GM12878 (cell line): Measurements from ENCODE around the gene PLXNA2. TPM values are rescaled to one million over a fixed set of nuclear protein-coding genes. Genes with fewer than 3 reads are reported as not detected.

Experiments
- ATAC-seq: fragments of 200-7000 bp; cut with Tn5 transposase; 3 replicates; pipeline ENCODE4 v1.9.1; 2020; ENCODE audit warnings: mild to moderate bottlenecking, moderate library complexity
- BruUV-seq: library from RNA; stranded (reverse); fragments of 400-500 nt; replicated peaks from 2 replicates; lab custom pipeline; 2021; lab: Mats Ljungman, UMichigan
- CTCF ChIA-PET: fragments of 300-600 bp; sonication (Branson Sonifier 250); formaldehyde crosslinking; extraction: SDS; loops from one replicate; lab custom pipeline; 2021; ENCODE audit warnings: inconsistent platforms; lab: Yijun Ruan, JAX
- POLR2A ChIA-PET: fragments of 350-600 bp; formaldehyde crosslinking; extraction: SDS; loops from one replicate; lab custom pipeline; 2021; ENCODE audit warnings: inconsistent platforms; lab: Charles Lee
- RAD21 ChIA-PET: fragments of 300-600 bp; sonication (Branson Sonifier 250); formaldehyde crosslinking; loops from one replicate; lab custom pipeline; 2023; ENCODE audit warnings: antibody characterized with exemption; ENCODE audit not compliant: unreplicated experiment; lab: Charles Lee
- SMC1A ChIA-PET: fragments of 300-600 bp; sonication (Branson Sonifier 250); formaldehyde crosslinking; loops from one replicate; lab custom pipeline; 2023; ENCODE audit not compliant: unreplicated experiment, uncharacterized antibody; lab: Charles Lee
- DNase-seq: peaks from one replicate; pipeline ENCODE4 v3.0.0-alpha.2; 2011; ENCODE audit warnings: low read depth, low spot score
- FAIRE-seq: peaks from 3 replicates; lab custom pipeline; 2011; peaks lifted over from hg19 to GRCh38; lab: Jason Lieb, UNC
- H2AFZ ChIP-seq: 2 replicates; pipeline ENCODE4 v1.6.0; 2011; ENCODE audit warnings: low read depth, low read length, control low read depth; ENCODE audit not compliant: control insufficient read depth
- H3K27ac ChIP-seq: 2 replicates; pipeline ENCODE4 v1.5.1; 2011; ENCODE audit warnings: control low read depth; ENCODE audit not compliant: control insufficient read depth, insufficient read depth
- H3K27me3 ChIP-seq, 2 experiments: replicated peaks in 1 of 2; 2 replicates each; pipeline versions ENCODE4 v1.6.0 to v1.6.1; 2011; ENCODE audit warnings: low read length in 1 of 2; ENCODE audit not compliant: control insufficient read depth in 2 of 2, insufficient read depth in 2 of 2
- H3K36me3 ChIP-seq, 2 experiments: 2 replicates each; pipeline ENCODE4 v1.5.1; 2011; ENCODE audit warnings: low read length in 1 of 2; ENCODE audit not compliant: control insufficient read depth in 2 of 2, insufficient read depth in 2 of 2
- H3K4me1 ChIP-seq: 2 replicates; pipeline ENCODE4 v1.6.1; 2011; ENCODE audit warnings: mild to moderate bottlenecking, low read length, moderate library complexity, mixed read lengths; ENCODE audit not compliant: control insufficient read depth, insufficient read depth
- H3K4me2 ChIP-seq: 2 replicates; pipeline ENCODE4 v1.6.0; 2011; ENCODE audit warnings: control low read depth; ENCODE audit not compliant: control insufficient read depth, insufficient read depth
- H3K4me3 ChIP-seq: fragments of 200-600 bp; sonication (generic); 2 replicates; pipeline ENCODE4 v1.5.1; 2016
- H3K79me2 ChIP-seq: 2 replicates; pipeline ENCODE4 v1.6.0; 2011; ENCODE audit warnings: low read length; ENCODE audit not compliant: control insufficient read depth, insufficient read depth
- H3K9ac ChIP-seq: 2 replicates; pipeline ENCODE4 v1.8.0; 2011; ENCODE audit warnings: low read length, control low read depth, mixed read lengths; ENCODE audit not compliant: control insufficient read depth, insufficient read depth
- H3K9me3 ChIP-seq: replicated peaks from 3 replicates; pipeline ENCODE4 v1.5.1; 2011; ENCODE audit warnings: mild to moderate bottlenecking, low read length; ENCODE audit not compliant: control insufficient read depth, insufficient read depth
- H4K20me1 ChIP-seq: 2 replicates; pipeline ENCODE4 v1.6.0; 2011; ENCODE audit not compliant: control insufficient read depth, insufficient read depth
- EP300 ChIP-seq, 2 experiments: fragments of 150-350 bp in 1 of 2; IDR thresholded peaks; 2 replicates each; pipeline ENCODE4 v1.6.1; 2011 to 2012; ENCODE audit warnings: low read depth in 2 of 2, low read length in 2 of 2, borderline replicate concordance in 1 of 2, improper control_type of control experiment in 1 of 2, inconsistent platforms in 1 of 2; ENCODE audit not compliant: control insufficient read depth in 1 of 2
- MYB ChIP-seq: fragments of 150-350 bp; IDR thresholded peaks from 2 replicates; pipeline ENCODE4 v1.6.1; 2014; ENCODE audit warnings: mild to moderate bottlenecking, low read depth, low read length, borderline replicate concordance
- NFXL1 ChIP-seq: fragments of 450-650 bp; IDR thresholded peaks from 2 replicates; pipeline ENCODE4 v1.6.1; 2017; ENCODE audit warnings: antibody characterized with exemption, mild to moderate bottlenecking, borderline replicate concordance
- RAD21 ChIP-seq: IDR thresholded peaks from 2 replicates; pipeline ENCODE4 v1.6.1; 2011; ENCODE audit warnings: mild to moderate bottlenecking, low read depth, low read length, moderate library complexity; ENCODE audit not compliant: insufficient read depth
- STAT1 ChIP-seq: fragments of 450-650 bp; conservative IDR thresholded peaks from 2 replicates; pipeline ENCODE4 v1.6.1; 2014; ENCODE audit warnings: antibody characterized with exemption, mild to moderate bottlenecking
- TARDBP ChIP-seq: IDR thresholded peaks from 2 replicates; pipeline ENCODE4 v1.6.1; 2016; ENCODE audit warnings: borderline replicate concordance
- ZNF217 ChIP-seq: fragments of 450-650 bp; IDR thresholded peaks from 2 replicates; pipeline ENCODE4 v1.6.1; 2017; ENCODE audit warnings: antibody characterized with exemption, mild to moderate bottlenecking
- WGBS: methylation state at CpG from one replicate; pipeline ENCODE4 v1.1.6; 2016; ENCODE audit warnings: low lambda C conversion rate; ENCODE audit not compliant: insufficient replicate concordance, insufficient coverage; ENCODE audit errors: missing lambda C conversion rate; 5-methylcytosine and 5-hydroxymethylcytosine counted together
- in situ Hi-C: fragments of 300-500 bp; cut with MboI; formaldehyde crosslinking; loops from 9 replicates; pipeline ENCODE4 v1.14.3; 2018; ENCODE audit warnings: mixed read lengths
- intact Hi-C: fragments of 100-400 bp; cut with micrococcal nuclease; formaldehyde crosslinking; loops from one replicate; pipeline ENCODE4 v1.14.2; 2022; ENCODE audit not compliant: unreplicated experiment
- polyA plus RNA-seq, 11 experiments: library from polyadenylated mRNA; depleted of rRNA in 4 of 11; unstranded in 6 of 11; stranded (reverse) in 5 of 11; fragments of >200 nt; fragmentation: Nextera tagmentation in 4 of 11; fragmentation: Illumina TruSeq in 1 of 11; extraction: Ambion mirVana in 4 of 11; extraction: Trizol in 1 of 11; gene quantifications; 1 replicate in 1 of 11; 2 replicates in 10 of 11; pipeline versions ENCODE4 v1.2.1 to v1.2.3, GENCODE V29; 2011 to 2016; ENCODE audit warnings: inconsistent platforms in 2 of 11, missing spikeins in 2 of 11, low read depth in 1 of 11
- total RNA-seq, 4 experiments: library from RNA; depleted of rRNA in 3 of 4; stranded (reverse); fragments of >200 nt in 3 of 4; fragmentation: Illumina TruSeq in 1 of 4; extraction: Trizol in 1 of 4; gene quantifications; 2 replicates each; pipeline versions ENCODE4 v1.2.1 to v1.2.3, GENCODE V29; 2013 to 2021
- TF ChIP-seq, protein P1 (sequence below): fragments of 450-650 bp; IDR thresholded peaks from 2 replicates; pipeline ENCODE4 v1.6.1; 2018; ENCODE audit warnings: borderline replicate concordance, mild to moderate bottlenecking; ENCODE audit not compliant: partially characterized antibody
- TF ChIP-seq, protein P2 (sequence below): fragments of 450-650 bp; formaldehyde crosslinking; IDR thresholded peaks from 2 replicates; pipeline ENCODE4 v1.5.0; 2022; ENCODE audit warnings: mild to moderate bottlenecking, missing genetic modification characterization
- TF ChIP-seq, protein P3 (sequence below): fragments of 150-350 bp; IDR thresholded peaks from 2 replicates; pipeline ENCODE4 v1.6.1; 2014; ENCODE audit warnings: mild to moderate bottlenecking, low read depth, low read length
- TF ChIP-seq, protein P4 (sequence below): fragments of 450-650 bp; IDR thresholded peaks from 2 replicates; pipeline ENCODE4 v1.6.1; 2016; ENCODE audit warnings: mild to moderate bottlenecking, moderate library complexity, borderline replicate concordance

The PLXNA2 gene
- total and polyA plus RNA-seq, 10 of the 15 experiments (the other 5 are each of a cell fraction or from before 2014, with no cell fraction given): under 0.01 to 0.08 (median 0.07) TPM; not detected in 4

DNA sequence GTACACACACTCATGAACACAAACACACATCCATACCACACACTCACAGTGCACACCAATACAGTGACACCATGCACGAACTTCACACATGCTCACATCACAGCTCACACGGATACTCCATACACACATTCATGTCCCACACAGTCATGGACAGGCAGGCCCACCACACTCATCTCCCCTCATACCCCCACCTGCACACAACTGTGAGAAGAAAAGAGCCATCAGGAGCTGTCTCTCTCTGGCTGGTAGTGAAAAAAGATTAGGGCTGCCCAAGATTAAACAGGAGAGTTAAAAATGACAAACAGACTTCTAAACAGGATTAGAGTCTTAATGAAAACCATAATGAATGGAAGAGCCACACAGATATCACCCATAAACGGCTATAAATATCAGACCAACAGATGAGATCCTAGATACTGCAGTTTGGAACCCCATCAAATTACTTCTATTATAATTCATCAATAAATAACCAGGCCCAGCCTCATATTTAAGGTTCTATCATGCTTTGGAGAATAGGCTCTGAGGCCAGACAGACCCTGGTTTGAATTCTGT is 122.3 kb downstream of the PLXNA2 start:
- Histone ChIP-seq H3K4me3 (no peak overlapping the region), H3K27me3 (peaks cover 0 to 2% of the 10 kb centered on the region in 2 experiments; a peak in 2 of 4 replicates), H3K9ac (no peak overlapping the region), H4K20me1 (no peaks in the 10 kb centered on the region), H2AFZ (no peak overlapping the region), H3K4me2 (no peak overlapping the region), H3K4me1 (no peaks in the 10 kb centered on the region), H3K36me3 (no peaks in the 10 kb centered on the region), H3K27ac (no peak overlapping the region), H3K79me2 (no peaks in the 10 kb centered on the region), H3K9me3 (no peaks in the 10 kb centered on the region; the same call in 2 of the 3 replicates)
- SMC1A ChIA-PET: interaction anchor here (0.7 kb wide), 1 partner anchor 10 kb away, joined by 3 read pairs; no protein-coding TSS in a partner anchor
- in situ Hi-C loops: no loop called here
- 0% methylated on average over 3 of the region's 3 CpGs for WGBS
- RAD21 ChIA-PET: no interaction called here
- POLR2A ChIA-PET: no interaction called here
- FAIRE-seq: no peak
- no TSS peak for BruUV-seq
- no peak for DNase-seq
- intact Hi-C loops: no loop called here
- ATAC-seq: no peak
- CTCF ChIA-PET: no interaction called here
- TF ChIP-seq TARDBP (no peak), RAD21 (no peak), NFXL1 (no peak), MYB (no peak), STAT1 (no peak), ZNF217 (no peak), EP300 (IDR thresholded peaks at IDR 0.05; ENCODE audit: borderline replicate concordance in 1 of 2, control insufficient read depth in 1 of 2, low read depth in 2 of 2, low read length in 2 of 2) (no peak)
- TF ChIP-seq, protein P1, sequence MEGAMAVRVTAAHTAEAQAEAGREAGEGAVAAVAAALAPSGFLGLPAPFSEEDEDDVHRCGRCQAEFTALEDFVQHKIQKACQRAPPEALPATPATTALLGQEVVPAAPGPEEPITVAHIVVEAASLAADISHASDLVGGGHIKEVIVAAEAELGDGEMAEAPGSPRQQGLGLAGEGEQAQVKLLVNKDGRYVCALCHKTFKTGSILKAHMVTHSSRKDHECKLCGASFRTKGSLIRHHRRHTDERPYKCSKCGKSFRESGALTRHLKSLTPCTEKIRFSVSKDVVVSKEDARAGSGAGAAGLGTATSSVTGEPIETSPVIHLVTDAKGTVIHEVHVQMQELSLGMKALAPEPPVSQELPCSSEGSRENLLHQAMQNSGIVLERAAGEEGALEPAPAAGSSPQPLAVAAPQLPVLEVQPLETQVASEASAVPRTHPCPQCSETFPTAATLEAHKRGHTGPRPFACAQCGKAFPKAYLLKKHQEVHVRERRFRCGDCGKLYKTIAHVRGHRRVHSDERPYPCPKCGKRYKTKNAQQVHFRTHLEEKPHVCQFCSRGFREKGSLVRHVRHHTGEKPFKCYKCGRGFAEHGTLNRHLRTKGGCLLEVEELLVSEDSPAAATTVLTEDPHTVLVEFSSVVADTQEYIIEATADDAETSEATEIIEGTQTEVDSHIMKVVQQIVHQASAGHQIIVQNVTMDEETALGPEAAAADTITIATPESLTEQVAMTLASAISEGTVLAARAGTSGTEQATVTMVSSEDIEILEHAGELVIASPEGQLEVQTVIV: no peak
- TF ChIP-seq, protein P2, sequence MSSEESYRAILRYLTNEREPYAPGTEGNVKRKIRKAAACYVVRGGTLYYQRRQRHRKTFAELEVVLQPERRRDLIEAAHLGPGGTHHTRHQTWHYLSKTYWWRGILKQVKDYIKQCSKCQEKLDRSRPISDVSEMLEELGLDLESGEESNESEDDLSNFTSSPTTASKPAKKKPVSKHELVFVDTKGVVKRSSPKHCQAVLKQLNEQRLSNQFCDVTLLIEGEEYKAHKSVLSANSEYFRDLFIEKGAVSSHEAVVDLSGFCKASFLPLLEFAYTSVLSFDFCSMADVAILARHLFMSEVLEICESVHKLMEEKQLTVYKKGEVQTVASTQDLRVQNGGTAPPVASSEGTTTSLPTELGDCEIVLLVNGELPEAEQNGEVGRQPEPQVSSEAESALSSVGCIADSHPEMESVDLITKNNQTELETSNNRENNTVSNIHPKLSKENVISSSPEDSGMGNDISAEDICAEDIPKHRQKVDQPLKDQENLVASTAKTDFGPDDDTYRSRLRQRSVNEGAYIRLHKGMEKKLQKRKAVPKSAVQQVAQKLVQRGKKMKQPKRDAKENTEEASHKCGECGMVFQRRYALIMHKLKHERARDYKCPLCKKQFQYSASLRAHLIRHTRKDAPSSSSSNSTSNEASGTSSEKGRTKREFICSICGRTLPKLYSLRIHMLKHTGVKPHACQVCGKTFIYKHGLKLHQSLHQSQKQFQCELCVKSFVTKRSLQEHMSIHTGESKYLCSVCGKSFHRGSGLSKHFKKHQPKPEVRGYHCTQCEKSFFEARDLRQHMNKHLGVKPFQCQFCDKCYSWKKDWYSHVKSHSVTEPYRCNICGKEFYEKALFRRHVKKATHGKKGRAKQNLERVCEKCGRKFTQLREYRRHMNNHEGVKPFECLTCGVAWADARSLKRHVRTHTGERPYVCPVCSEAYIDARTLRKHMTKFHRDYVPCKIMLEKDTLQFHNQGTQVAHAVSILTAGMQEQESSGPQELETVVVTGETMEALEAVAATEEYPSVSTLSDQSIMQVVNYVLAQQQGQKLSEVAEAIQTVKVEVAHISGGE (CRISPR knock-in tag): no peak
- TF ChIP-seq, protein P3, sequence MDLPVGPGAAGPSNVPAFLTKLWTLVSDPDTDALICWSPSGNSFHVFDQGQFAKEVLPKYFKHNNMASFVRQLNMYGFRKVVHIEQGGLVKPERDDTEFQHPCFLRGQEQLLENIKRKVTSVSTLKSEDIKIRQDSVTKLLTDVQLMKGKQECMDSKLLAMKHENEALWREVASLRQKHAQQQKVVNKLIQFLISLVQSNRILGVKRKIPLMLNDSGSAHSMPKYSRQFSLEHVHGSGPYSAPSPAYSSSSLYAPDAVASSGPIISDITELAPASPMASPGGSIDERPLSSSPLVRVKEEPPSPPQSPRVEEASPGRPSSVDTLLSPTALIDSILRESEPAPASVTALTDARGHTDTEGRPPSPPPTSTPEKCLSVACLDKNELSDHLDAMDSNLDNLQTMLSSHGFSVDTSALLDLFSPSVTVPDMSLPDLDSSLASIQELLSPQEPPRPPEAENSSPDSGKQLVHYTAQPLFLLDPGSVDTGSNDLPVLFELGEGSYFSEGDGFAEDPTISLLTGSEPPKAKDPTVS: no peak
- TF ChIP-seq, protein P4, sequence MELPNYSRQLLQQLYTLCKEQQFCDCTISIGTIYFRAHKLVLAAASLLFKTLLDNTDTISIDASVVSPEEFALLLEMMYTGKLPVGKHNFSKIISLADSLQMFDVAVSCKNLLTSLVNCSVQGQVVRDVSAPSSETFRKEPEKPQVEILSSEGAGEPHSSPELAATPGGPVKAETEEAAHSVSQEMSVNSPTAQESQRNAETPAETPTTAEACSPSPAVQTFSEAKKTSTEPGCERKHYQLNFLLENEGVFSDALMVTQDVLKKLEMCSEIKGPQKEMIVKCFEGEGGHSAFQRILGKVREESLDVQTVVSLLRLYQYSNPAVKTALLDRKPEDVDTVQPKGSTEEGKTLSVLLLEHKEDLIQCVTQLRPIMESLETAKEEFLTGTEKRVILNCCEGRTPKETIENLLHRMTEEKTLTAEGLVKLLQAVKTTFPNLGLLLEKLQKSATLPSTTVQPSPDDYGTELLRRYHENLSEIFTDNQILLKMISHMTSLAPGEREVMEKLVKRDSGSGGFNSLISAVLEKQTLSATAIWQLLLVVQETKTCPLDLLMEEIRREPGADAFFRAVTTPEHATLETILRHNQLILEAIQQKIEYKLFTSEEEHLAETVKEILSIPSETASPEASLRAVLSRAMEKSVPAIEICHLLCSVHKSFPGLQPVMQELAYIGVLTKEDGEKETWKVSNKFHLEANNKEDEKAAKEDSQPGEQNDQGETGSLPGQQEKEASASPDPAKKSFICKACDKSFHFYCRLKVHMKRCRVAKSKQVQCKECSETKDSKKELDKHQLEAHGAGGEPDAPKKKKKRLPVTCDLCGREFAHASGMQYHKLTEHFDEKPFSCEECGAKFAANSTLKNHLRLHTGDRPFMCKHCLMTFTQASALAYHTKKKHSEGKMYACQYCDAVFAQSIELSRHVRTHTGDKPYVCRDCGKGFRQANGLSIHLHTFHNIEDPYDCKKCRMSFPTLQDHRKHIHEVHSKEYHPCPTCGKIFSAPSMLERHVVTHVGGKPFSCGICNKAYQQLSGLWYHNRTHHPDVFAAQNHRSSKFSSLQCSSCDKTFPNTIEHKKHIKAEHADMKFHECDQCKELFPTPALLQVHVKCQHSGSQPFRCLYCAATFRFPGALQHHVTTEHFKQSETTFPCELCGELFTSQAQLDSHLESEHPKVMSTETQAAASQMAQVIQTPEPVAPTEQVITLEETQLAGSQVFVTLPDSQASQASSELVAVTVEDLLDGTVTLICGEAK: no peak
